GM18526 (cell line): Measurements from ENCODE around the gene PRDM15.

Experiments
- POLR2A ChIP-seq: IDR thresholded peaks from 3 replicates; pipeline ENCODE4 v1.6.1; 2011; ENCODE audit not compliant: insufficient read length; ENCODE audit errors: extremely low read depth

Gene PRDM15

DNA sequence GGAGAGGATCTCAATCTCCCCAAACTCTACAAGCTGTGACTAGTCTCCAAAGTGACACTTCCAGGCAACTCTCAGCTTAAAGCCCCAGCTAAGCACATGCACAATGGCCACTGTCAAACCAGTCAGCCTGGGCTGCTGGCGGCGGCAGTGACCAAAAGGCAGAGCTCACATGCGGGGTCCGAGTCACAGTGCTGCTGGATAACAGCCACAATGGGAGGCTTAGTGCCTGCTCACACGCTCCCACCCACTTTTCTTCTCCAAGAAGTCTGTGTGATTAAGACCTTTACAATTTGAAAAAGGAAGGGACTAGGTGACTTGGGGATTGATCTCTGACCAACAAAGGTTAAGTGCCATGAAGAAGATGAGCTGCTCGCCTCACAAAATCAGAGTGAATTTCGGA, 129.1 kb downstream of the PRDM15 start:
- no peak for TF ChIP-seq POLR2A

DNA sequence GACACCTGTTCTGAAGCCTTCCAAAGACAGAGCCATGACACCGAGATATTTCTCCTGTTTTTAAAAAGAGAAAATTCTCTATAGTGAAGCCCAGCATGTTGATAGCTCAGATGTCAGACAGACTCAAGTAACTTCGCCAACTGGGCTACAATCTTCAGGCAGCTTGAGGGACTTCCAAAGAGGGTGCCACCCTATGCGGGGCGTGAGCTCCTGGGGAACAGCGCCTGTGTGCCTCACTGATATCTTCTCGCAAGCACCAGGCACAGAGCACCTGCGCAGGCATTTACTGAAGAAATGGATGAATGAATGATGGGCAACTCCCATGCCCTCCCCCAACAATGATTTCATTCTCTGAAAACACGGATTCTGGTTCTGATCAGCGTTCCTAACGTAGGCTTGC, 129.9 kb downstream of the PRDM15 start:
- no peak for TF ChIP-seq POLR2A
